T-helper 1 cell treated with Interleukin-12 subunit alpha and Interleukin-12 subunit beta and Interleukin-4 antibody, amounts not matched to agents 30 ng/mL and 1 ng/mL, for 36 hours (primary cell): ENCODE data around the gene VGLL2. TPM values are rescaled to one million over a fixed set of nuclear protein-coding genes. Genes with fewer than 3 reads are reported as not detected.

Source experiments
- intact Hi-C: fragments of 100-400 bp; cut with micrococcal nuclease; formaldehyde crosslinking; loops from one replicate; pipeline ENCODE4 v1.15.1; 2024
- total RNA-seq: library from RNA; stranded (reverse); gene quantifications from 2 replicates; pipeline ENCODE4 v1.2.3, GENCODE V29; 2022

VGLL2 gene
- total RNA-seq, 1 donor from 2014 or later, result not detected

- intact Hi-C loops, result no loop called here
These were observed 46.4 kb downstream of the VGLL2 start for GRCh38 chr6:117311726-117312125.

GRCh38 chr6:117317261-117317660 is 51.9 kb downstream of the VGLL2 start:
- intact Hi-C loops, result loop anchor here (5.0 kb wide), 1 partner anchor 345 kb away; no protein-coding TSS in a partner anchor

Other genes with a start within 250 kb of the VGLL2 start
- gene ROS1, start 160.4 kb downstream of the VGLL2 start, total RNA-seq, result not detected in 2 replicates
- 3.8 and 9.0 TPM in 2 replicates for gene DCBLD1, start 217.1 kb downstream of the VGLL2 start, total RNA-seq